ENCODE results near the gene STPG1.

DNA sequence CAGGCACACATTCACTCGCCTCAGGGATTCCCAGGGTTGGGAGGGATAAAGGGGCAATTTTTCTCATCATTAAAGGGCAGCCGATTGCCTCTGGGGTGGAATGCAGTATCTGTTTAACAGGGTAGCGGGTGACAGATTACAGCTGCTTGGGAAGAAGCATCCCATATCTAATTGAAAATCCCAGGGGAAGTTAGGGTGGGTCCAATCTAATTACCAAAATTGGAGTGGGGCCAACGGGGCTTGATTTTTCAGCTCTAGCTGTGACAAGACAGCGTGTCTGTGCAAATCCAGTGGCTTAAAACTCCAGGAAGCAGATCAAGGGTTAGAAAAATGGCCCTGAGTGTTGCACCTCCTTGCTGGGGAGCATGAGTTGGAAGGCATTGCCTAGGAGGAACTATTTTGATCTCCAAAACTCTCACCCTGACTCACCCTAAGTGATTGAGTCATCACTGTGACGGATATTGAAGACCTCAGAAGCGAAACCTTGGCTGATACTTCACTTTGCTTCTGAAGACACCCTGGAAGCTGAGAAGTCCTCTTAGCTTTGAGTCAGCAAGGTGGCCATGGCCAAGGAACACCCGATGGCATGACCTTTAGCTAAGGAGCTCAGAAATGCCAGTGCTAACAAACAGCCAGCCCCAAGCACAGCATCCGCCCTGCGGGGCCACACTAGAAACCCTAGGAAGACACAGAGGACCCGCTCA is 48.5 kb downstream of the STPG1 start:
- TF ChIP-seq, protein P1, sequence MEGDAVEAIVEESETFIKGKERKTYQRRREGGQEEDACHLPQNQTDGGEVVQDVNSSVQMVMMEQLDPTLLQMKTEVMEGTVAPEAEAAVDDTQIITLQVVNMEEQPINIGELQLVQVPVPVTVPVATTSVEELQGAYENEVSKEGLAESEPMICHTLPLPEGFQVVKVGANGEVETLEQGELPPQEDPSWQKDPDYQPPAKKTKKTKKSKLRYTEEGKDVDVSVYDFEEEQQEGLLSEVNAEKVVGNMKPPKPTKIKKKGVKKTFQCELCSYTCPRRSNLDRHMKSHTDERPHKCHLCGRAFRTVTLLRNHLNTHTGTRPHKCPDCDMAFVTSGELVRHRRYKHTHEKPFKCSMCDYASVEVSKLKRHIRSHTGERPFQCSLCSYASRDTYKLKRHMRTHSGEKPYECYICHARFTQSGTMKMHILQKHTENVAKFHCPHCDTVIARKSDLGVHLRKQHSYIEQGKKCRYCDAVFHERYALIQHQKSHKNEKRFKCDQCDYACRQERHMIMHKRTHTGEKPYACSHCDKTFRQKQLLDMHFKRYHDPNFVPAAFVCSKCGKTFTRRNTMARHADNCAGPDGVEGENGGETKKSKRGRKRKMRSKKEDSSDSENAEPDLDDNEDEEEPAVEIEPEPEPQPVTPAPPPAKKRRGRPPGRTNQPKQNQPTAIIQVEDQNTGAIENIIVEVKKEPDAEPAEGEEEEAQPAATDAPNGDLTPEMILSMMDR (IDR thresholded peaks at IDR 0.05): no peak
- TF ChIP-seq POLR2AphosphoS5 (IDR thresholded peaks at IDR 0.05): no peak
- no peak for TF ChIP-seq POLR2A (IDR thresholded peaks at IDR 0.05)
- no peak for TF ChIP-seq EP300 (IDR thresholded peaks at IDR 0.05)

Data from upper lobe of left lung (tissue), 4 donors.